ENCODE data around the gene CCDC83. TPM values are rescaled to one million over a fixed set of nuclear protein-coding genes. Genes with fewer than 3 reads are reported as not detected.

CCDC83 gene
- total RNA-seq, 2 donors from 2014 or later, result not detected

GRCh38 chr11:85819441-85819840 is 35.7 kb upstream of the CCDC83 start:
- intact Hi-C loops (cut with DNase I), result no loop called here
- Histone ChIP-seq H3K4me1 (peaks cover 5% of the 10 kb centered on the region), H3K27me3 (no peaks in the 10 kb centered on the region), H3K9ac (ENCODE audit: low read depth in 2 of 2, low read length in 2 of 2) (no peak overlapping the region), H3K9me3 (no peaks in the 10 kb centered on the region), H3K27ac (no peak overlapping the region), H3K36me3 (no peaks in the 10 kb centered on the region), H3K4me3 (no peak overlapping the region)
- no peak for TF ChIP-seq CTCF (IDR thresholded peaks at IDR 0.05)
- DNase-seq, result no peak

DNA sequence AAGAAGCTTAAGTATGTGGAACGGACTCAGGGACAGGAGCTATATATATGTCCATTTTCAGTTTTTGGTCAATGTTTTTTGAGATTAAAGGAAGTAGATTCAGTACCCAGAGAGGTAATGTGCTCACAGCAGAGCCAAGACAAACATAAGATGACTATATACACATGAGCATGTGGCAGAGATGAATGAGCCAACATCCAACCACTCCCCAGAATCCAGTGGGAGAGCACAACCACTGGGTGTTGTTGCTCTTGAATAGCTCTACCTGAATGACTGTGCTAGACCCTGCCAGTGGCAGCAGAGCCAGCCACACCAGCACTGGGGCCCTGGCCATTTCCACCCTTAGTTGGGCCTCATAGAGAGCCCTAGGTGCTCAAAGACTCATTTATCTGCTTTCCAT is 33.5 kb upstream of the CCDC83 start:
- TF ChIP-seq CTCF (IDR thresholded peaks at IDR 0.05), result no peak
- Histone ChIP-seq H3K9me3 (no peaks in the 10 kb centered on the region), H3K4me3 (no peak overlapping the region), H3K4me1 (peaks cover 5% of the 10 kb centered on the region), H3K27ac (peak overlapping the region; percentile 42), H3K9ac (ENCODE audit: low read depth in 2 of 2, low read length in 2 of 2) (no peak overlapping the region), H3K27me3 (no peaks in the 10 kb centered on the region), H3K36me3 (no peaks in the 10 kb centered on the region)
- peak; percentile 77 for DNase-seq
- intact Hi-C loops (cut with DNase I), result no loop called here

GRCh38 chr11:85822814-85823213 is 32.4 kb upstream of the CCDC83 start:
- H3K36me3 ChIP-seq, result no peaks in the 10 kb centered on the region
- no peak for TF ChIP-seq CTCF (IDR thresholded peaks at IDR 0.05)
- no peak overlapping the region for H3K9ac ChIP-seq (ENCODE audit: low read depth in 2 of 2, low read length in 2 of 2)
- peaks cover 12% of the 10 kb centered on the region for H3K4me1 ChIP-seq
- no peak for DNase-seq
- intact Hi-C loops (cut with DNase I), result no loop called here
- H3K27me3 ChIP-seq, result no peaks in the 10 kb centered on the region
- H3K27ac ChIP-seq, result no peak overlapping the region
- H3K9me3 ChIP-seq, result no peaks in the 10 kb centered on the region
- no peak overlapping the region for H3K4me3 ChIP-seq

DNA sequence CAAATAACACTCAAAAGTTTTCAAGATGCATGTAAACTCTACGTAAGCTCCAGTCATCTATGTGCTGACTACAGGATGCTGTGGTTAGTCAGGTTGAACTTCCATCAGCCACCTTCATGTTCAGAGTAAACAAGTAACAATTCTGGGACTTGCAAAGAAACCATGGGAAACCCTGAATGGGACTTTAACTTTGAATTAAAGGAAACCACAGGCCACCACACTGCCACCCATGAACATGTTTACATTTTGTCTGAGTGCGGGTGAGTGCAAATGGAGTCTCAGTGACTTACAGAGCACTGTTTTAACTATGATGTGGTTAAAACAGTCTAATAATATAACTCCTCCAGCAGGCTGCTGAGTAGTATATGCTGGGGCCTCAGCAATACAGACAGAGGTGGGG is 31.4 kb upstream of the CCDC83 start:
- Histone ChIP-seq H3K4me1 (peaks cover 16% of the 10 kb centered on the region), H3K27me3 (no peaks in the 10 kb centered on the region), H3K27ac (no peak overlapping the region), H3K9ac (ENCODE audit: low read depth in 2 of 2, low read length in 2 of 2) (no peak overlapping the region), H3K36me3 (no peaks in the 10 kb centered on the region), H3K4me3 (no peak overlapping the region), H3K9me3 (no peaks in the 10 kb centered on the region)
- no peak for TF ChIP-seq CTCF (IDR thresholded peaks at IDR 0.05)
- no peak for DNase-seq
- intact Hi-C loops (cut with DNase I), result no loop called here

DNA sequence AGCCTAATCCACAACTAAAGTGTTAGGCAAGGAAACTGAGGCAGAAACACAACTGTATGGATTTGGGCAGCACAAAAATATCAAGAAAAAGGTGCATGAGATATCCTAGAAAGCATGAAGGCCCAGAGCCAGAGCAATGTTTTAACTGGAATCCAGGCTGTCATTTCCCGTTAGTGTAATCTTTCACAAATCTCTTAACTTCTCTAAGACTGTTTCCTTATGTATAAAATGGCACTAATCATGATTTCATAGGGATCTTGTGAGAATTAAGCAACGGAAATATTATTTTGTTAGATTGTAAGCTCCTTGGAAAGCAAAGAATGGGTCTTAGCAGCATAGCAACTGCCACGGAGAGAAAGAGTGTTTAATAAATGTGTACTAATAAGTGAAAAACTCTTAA is 29.6 kb upstream of the CCDC83 start:
- H3K36me3 ChIP-seq, result no peaks in the 10 kb centered on the region
- TF ChIP-seq CTCF (IDR thresholded peaks at IDR 0.05), result no peak
- H3K4me3 ChIP-seq, result no peak overlapping the region
- H3K27ac ChIP-seq, result no peak overlapping the region
- intact Hi-C loops (cut with DNase I), result no loop called here
- no peak overlapping the region for H3K9ac ChIP-seq (ENCODE audit: low read depth in 2 of 2, low read length in 2 of 2)
- no peaks in the 10 kb centered on the region for H3K9me3 ChIP-seq
- H3K27me3 ChIP-seq, result no peaks in the 10 kb centered on the region
- no peak for DNase-seq
- H3K4me1 ChIP-seq, result peaks cover 16% of the 10 kb centered on the region

Measured in colonic mucosa (tissue), 4 donors.